NCI-H82 treated with DMSO at 0.1 percent for 48 hours (cell line): Measurements from ENCODE around the gene FAM83D.
A peak's percentile ranks its signal among the peaks of the same experiment; 100 is the strongest.

Source experiments
- DNase-seq: peaks from one replicate; lab custom pipeline; 2025; ENCODE audit not compliant: unreplicated experiment; lab: John Stamatoyannopoulos, UW

FAM83D gene

GRCh38 chr20:38894091-38894847 lies 31.9 kb upstream of the FAM83D start:
- peak; percentile 63 for DNase-seq

- DNase-seq: no peak
Observed at GRCh38 chr20:38895098-38895949, 30.9 kb upstream of the FAM83D start.

- no peak for DNase-seq
Observed at GRCh38 chr20:38896009-38896594, 30.1 kb upstream of the FAM83D start.

GRCh38 chr20:38897267-38897666 lies 28.9 kb upstream of the FAM83D start:
- no peak for DNase-seq

- DNase-seq: no peak
Observed at GRCh38 chr20:38900606-38901005, 25.6 kb upstream of the FAM83D start.

GRCh38 chr20:38902601-38903000 lies 23.6 kb upstream of the FAM83D start:
- DNase-seq: no peak

GRCh38 chr20:38903335-38903734 lies 22.9 kb upstream of the FAM83D start:
- no peak for DNase-seq

- no peak for DNase-seq
Observed at GRCh38 chr20:38905375-38905774, 20.8 kb upstream of the FAM83D start.

- no peak for DNase-seq
Observed at GRCh38 chr20:38907918-38908677, 18.1 kb upstream of the FAM83D start.

GRCh38 chr20:38915355-38915754 lies 10.9 kb upstream of the FAM83D start:
- no peak for DNase-seq

- no peak for DNase-seq
Observed at GRCh38 chr20:38917657-38918056, 8.6 kb upstream of the FAM83D start.

GRCh38 chr20:38918172-38918571 lies 8.0 kb upstream of the FAM83D start:
- DNase-seq: no peak

- DNase-seq: no peak
Observed at GRCh38 chr20:38919683-38920082, 6.5 kb upstream of the FAM83D start.

GRCh38 chr20:38920411-38920810 lies 5.8 kb upstream of the FAM83D start:
- no peak for DNase-seq

- DNase-seq: no peak
Observed at GRCh38 chr20:38920851-38921250, 5.4 kb upstream of the FAM83D start.

GRCh38 chr20:38924718-38925117 lies 1.5 kb upstream of the FAM83D start:
- DNase-seq: no peak

- no peak for DNase-seq
Observed at GRCh38 chr20:38926934-38927616, 858 bp downstream of the FAM83D start.

- no peak for DNase-seq
Observed at GRCh38 chr20:38927902-38928578, 1.8 kb downstream of the FAM83D start.

- DNase-seq: no peak
Observed at GRCh38 chr20:38930242-38930569, 4.0 kb downstream of the FAM83D start.

- no peak for DNase-seq
Observed at GRCh38 chr20:38931984-38932383, 5.8 kb downstream of the FAM83D start.
